AG09309 (cell line): ENCODE results near the gene RAB17.

Source experiments
- DNase-seq: peaks from one replicate; pipeline ENCODE4 v3.0.0-alpha.2; 2010; ENCODE audit warnings: low read depth
- H3K4me3 ChIP-seq: 2 replicates; pipeline ENCODE4 v1.5.1; 2011; ENCODE audit warnings: mild to moderate bottlenecking, low read depth, low read length, moderate library complexity; ENCODE audit not compliant: control insufficient read depth
- CTCF ChIP-seq: IDR thresholded peaks from 2 replicates; pipeline ENCODE4 v1.5.1; 2011; ENCODE audit warnings: mild to moderate bottlenecking, low read depth, low read length, inconsistent platforms; ENCODE audit not compliant: insufficient read depth, control insufficient read depth; ENCODE audit errors: missing control alignments

RAB17 gene

GRCh38 chr2:237633061-237633561 is 42.6 kb upstream of the RAB17 start:
- no peak for TF ChIP-seq CTCF
- H3K4me3 ChIP-seq: no peak overlapping the region
- DNase-seq: no peak

DNA sequence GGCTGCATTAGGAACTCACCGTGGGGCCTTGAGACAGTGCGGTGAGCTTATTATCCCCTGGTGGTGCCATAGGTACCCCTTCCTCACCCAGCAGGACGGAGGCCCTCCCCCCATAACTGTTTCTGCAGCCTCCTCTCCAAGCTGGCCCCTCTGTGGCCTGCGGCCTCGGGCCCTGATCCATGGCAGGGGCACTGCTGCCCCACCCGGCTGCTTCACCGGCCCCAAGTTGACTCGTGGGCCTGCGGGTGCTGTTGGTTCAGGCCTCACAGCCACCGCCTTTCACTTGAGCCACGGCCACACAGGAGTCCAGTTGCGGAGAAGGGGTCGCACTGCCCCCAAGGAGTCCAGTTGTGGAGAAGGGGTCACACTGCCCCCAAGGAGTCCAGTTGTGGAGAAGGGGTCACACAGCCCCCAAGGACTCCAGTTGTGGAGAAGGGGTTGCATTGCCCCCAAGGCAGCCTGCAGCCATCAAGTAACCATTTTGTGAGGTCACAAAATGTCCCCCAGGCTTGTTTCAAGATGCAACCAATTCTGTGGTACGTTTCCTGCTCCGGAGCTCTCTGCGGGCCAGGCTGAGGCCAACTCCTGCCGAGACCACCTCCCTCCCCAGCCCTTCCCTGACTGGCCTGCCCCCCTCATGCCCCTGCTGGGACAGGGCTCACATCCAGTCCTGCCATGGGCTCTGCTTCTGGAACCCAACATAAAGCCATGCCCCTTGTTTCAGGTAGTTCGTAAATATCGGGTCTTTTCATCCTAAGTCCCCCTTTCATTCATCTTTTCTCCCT is 41.5 kb upstream of the RAB17 start:
- H3K4me3 ChIP-seq: no peak overlapping the region
- DNase-seq: no peak
- no peak for TF ChIP-seq CTCF

GRCh38 chr2:237631007-237631785 is 40.7 kb upstream of the RAB17 start:
- TF ChIP-seq CTCF: no peak
- DNase-seq: no peak
- H3K4me3 ChIP-seq: no peak overlapping the region

DNA sequence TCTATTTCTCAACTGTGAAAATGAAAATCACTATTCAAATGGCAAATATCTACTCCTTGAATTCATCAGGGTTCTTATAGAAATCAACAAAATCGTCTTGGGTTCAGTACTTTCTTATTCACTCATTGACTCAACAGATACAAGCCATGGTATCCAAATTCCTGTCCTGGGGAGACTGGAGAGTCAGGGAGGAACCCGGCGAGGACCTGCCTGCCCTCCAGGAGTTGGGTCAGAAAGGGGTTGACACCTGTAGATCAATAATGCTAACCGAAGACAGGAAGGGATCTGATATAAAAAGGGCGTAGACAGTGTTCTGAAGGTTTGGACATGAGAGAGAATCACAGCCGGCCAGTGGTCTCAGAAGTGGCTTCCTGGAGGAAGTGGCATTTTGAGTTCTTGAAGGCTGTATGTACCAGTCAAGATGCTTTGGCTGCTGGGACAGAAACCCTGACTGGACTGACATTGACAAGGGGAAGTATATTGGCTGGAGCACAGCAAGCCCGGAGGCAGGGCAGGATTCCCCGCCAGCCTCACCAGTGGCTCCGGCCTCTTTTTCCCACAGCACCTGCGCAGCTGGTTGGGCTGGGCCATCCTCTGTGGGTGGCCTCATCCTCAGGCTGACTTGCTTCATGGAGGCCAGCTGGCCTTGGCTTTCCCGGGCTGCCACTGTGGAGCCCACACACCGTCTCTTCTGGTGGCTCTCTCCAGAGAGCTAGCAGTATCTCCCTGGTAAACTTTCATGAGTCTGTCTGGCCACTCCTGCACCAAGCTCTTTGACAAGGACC is 39.9 kb upstream of the RAB17 start:
- no peak overlapping the region for H3K4me3 ChIP-seq
- DNase-seq: no peak
- TF ChIP-seq CTCF: no peak

DNA sequence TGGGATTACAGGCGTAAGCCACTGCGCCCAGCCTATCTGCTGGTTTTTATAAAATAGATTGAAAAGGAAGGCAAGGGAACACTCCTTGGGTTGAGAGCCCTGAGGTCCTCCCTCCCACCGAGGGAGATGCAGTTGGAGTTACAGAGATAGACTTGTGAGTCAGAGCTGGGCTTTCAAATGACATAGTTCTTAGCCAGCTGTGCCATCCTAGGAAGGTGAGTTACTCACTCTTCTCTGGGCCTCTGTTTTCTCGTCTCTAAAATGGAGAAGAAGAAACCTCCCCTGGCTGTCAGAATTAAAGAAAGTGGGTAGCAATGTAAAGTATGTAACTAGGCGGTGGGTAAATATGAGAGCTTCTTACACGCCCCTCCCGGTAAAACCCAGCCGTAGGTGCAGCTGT is 39.2 kb upstream of the RAB17 start:
- no peak for TF ChIP-seq CTCF
- no peak overlapping the region for H3K4me3 ChIP-seq
- no peak for DNase-seq

GRCh38 chr2:237629188-237629534 is 38.6 kb upstream of the RAB17 start:
- no peak for DNase-seq
- no peak overlapping the region for H3K4me3 ChIP-seq
- TF ChIP-seq CTCF: no peak
